ENCODE data around the gene HOXB2. TPM values are rescaled to one million over a fixed set of nuclear protein-coding genes. Genes with fewer than 3 reads are reported as not detected.

The HOXB2 gene
- total RNA-seq, 1 experiment from 2014 or later, result not detected

DNA sequence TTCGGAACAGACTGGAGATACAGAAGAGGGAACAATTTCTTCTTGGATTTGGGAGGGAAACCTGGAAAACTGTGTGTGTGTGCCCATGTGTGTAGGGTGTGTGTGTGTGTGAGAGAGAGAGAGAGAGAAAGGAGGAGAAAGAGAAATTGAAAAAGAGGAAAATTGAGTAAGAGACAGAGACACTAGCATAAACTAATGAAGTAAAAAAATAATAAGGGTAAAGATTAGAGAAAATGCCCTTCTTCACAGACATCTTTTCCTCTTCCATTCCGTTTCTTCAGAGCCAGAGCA, 13.9 kb upstream of the HOXB2 start:
- H3K9me3 ChIP-seq (ENCODE audit: control insufficient read depth, low read depth, low read length), result no peaks in the 10 kb centered on the region
- TF ChIP-seq CTCF (conservative IDR thresholded peaks at IDR 0.05), result no peak
- H3K27me3 ChIP-seq (ENCODE audit: insufficient read depth, low read length), result peaks cover 97% of the 10 kb centered on the region
- no peaks in the 10 kb centered on the region for H4K20me1 ChIP-seq (ENCODE audit: control insufficient read depth, insufficient read depth, insufficient read length)
- peaks cover 1 to 7% of the 10 kb centered on the region in 2 experiments; a peak in 2 of 5 replicates for H3K9me3 Mint-ChIP-seq
- no peak overlapping the region for H3K56ac ChIP-seq (ENCODE audit: insufficient read length, low read depth, low read length)
- DNase-seq, result no peak
- no peak overlapping the region for H4K8ac ChIP-seq (replicated peaks; ENCODE audit: insufficient read length, low read depth, low read length)
- no peak overlapping the region for H3K23ac ChIP-seq (ENCODE audit: insufficient read length, low read depth, low read length)
- no peak overlapping the region for H4K91ac ChIP-seq (ENCODE audit: insufficient read length, low read depth, low read length)
- H2AFZ ChIP-seq (ENCODE audit: low read length), result no peak overlapping the region
- no peak overlapping the region for H3K27ac Mint-ChIP-seq
- H3K23me2 ChIP-seq (ENCODE audit: insufficient read length, low read depth, low read length, poor library complexity, severe bottlenecking), result no peaks in the 10 kb centered on the region
- H3K4me2 ChIP-seq (ENCODE audit: insufficient read depth, insufficient read length, low read length), result no peak overlapping the region
- no peak overlapping the region for H2BK15ac ChIP-seq (ENCODE audit: low read depth, low read length)
- H3K9ac ChIP-seq (ENCODE audit: extremely low read depth, insufficient read length, low read length), result no peak overlapping the region
- no peaks in the 10 kb centered on the region for H3K79me1 ChIP-seq (ENCODE audit: insufficient read depth, low read depth, low read length, poor library complexity, severe bottlenecking)
- no peak overlapping the region for H2BK120ac ChIP-seq (ENCODE audit: low read depth, low read length, poor library complexity, severe bottlenecking)
- WGBS (ENCODE audit: extremely low coverage, insufficient read length, low lambda C conversion rate), result no CpG with 5 or more reads among the region's 2 CpGs
- no peak overlapping the region for H4K5ac ChIP-seq (ENCODE audit: insufficient read length, low read depth, low read length)
- no peak overlapping the region for H3K18ac ChIP-seq (ENCODE audit: insufficient read length, low read depth, low read length)
- H3K14ac ChIP-seq (ENCODE audit: insufficient read depth, low read length), result no peak overlapping the region
- no peak overlapping the region for H3K4ac ChIP-seq (ENCODE audit: low read depth, low read length)
- H3K79me2 ChIP-seq (ENCODE audit: insufficient read depth, low read length), result no peaks in the 10 kb centered on the region
- H3T11ph ChIP-seq (ENCODE audit: low read length), result no peak overlapping the region
- H3K27me3 Mint-ChIP-seq (ENCODE audit: low read depth), result peaks cover 99% of the 10 kb centered on the region
- no peak overlapping the region for H3K4me3 Mint-ChIP-seq
- H2AK5ac ChIP-seq (ENCODE audit: insufficient read length, low read length), result no peak overlapping the region
- no peak overlapping the region for H2BK5ac ChIP-seq (ENCODE audit: insufficient read length, low read length)
- H3K4me1 Mint-ChIP-seq, result peaks cover 4 to 21% of the 10 kb centered on the region in 2 experiments
- no peaks in the 10 kb centered on the region for H3K4me1 ChIP-seq (ENCODE audit: insufficient read depth, low read length)
- H2BK20ac ChIP-seq (ENCODE audit: low read depth, low read length, poor library complexity, severe bottlenecking), result no peak overlapping the region
- peaks cover 0 to 2% (median 0%) of the 10 kb centered on the region in 3 experiments; a peak in 2 of 7 replicates for H3K36me3 Mint-ChIP-seq (ENCODE audit: insufficient read depth in 1 of 3, low read depth in 3 of 3)
- no peak overlapping the region for H2BK12ac ChIP-seq (ENCODE audit: insufficient read length, low read depth, low read length)
- no peak overlapping the region for H3K27ac ChIP-seq (ENCODE audit: insufficient read length, low read depth, low read length)
